Measurements from ENCODE around the gene MLLT10. TPM values are rescaled to one million over a fixed set of nuclear protein-coding genes. Genes with fewer than 3 reads are reported as not detected.

MLLT10 gene
- total and polyA plus RNA-seq, 2 donors (not counting 3 experiments of a cell fraction or from before 2014, with no cell fraction given): 35.4 to 54.0 TPM

DNA sequence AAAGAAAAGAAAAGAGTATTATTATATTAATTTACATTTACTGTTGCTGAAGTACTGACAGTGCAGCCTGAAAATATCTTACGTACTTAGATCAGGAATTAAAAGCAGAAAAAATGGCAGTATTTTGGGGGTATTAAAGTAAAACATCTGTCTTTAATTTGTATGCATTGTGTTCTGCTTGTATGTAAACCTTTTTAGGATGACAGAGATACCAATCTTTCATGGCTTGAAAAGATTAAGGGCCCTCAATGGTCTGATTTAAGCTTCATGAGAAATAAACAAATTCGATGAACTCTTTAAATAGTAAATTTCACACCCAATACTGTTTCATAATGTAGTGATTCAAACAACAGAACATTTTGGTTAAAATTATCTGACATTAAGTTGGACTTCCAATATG, 116.3 kb downstream of the MLLT10 start:
- Histone ChIP-seq H3K4me3 (replicated peaks in 1 of 3; ENCODE audit: insufficient read depth in 1 of 3, low read depth in 1 of 3, low read length in 3 of 3) (no peak overlapping the region), H3K27ac (ENCODE audit: insufficient read depth, low read depth, low read length) (no peak overlapping the region), H3K9ac (replicated peaks; ENCODE audit: extremely low read depth, insufficient read depth, low read length) (no peak overlapping the region), H3K27me3 (ENCODE audit: control insufficient read depth in 2 of 2, insufficient read depth in 2 of 2, low read length in 2 of 2) (no peaks in the 10 kb centered on the region), H3K4me1 (ENCODE audit: control insufficient read depth, extremely low read depth, insufficient read depth, low read length) (no peaks in the 10 kb centered on the region), H3K79me2 (ENCODE audit: control insufficient read depth, insufficient read depth, low read length) (peaks cover 46% of the 10 kb centered on the region), H3K4me2 (ENCODE audit: insufficient read depth, low read length) (no peak overlapping the region), H3K36me3 (ENCODE audit: control insufficient read depth in 2 of 2, extremely low read depth in 1 of 2, insufficient read depth in 2 of 2, low read length in 2 of 2) (peaks cover 0 to 3% of the 10 kb centered on the region in 2 experiments), H4K20me1 (replicated peaks; ENCODE audit: control insufficient read depth, extremely low read depth, insufficient read depth, low read length) (peaks cover 5% of the 10 kb centered on the region), H3K9me3 (replicated peaks; ENCODE audit: control insufficient read depth, insufficient read depth, low read length) (no peaks in the 10 kb centered on the region), H2AFZ (ENCODE audit: low read depth, low read length) (no peak overlapping the region), H3K9me1 (replicated peaks; ENCODE audit: control insufficient read depth, extremely low read depth, insufficient read depth, low read length) (no peaks in the 10 kb centered on the region)
- DNase-seq (ENCODE audit: low read depth, low spot score): no peak
- FAIRE-seq: no peak
- intact Hi-C loops (cut with micrococcal nuclease) (no loop called here), dilution Hi-C loops (cut with MboI; ENCODE audit: extremely low pct_ligation_motif_present, low sequenced_read_pairs) (no loop called here)
- BruUV-seq (replicated peaks): no TSS peak
- POLR2A ChIA-PET: no interaction called here
- CTCF ChIA-PET: interaction anchor here (1.0 kb wide), 2 partner anchors 24 to 154 kb away, joined by 4 read pairs; no protein-coding TSS in a partner anchor
- TF ChIP-seq POLR2A (IDR thresholded peaks at IDR 0.05; ENCODE audit: low read depth, low read length) (no peak), JUN (IDR thresholded peaks at IDR 0.05; ENCODE audit: borderline replicate concordance, insufficient read depth, insufficient read length, low read depth) (no peak), MYC (IDR thresholded peaks at IDR 0.05; ENCODE audit: low read depth, low read length) (no peak), EZH2 (IDR thresholded peaks at IDR 0.05; ENCODE audit: borderline replicate concordance, low read depth, low read length, severe bottlenecking) (no peak), FOS (IDR thresholded peaks at IDR 0.05; ENCODE audit: borderline replicate concordance, insufficient read depth, low read length) (no peak), GATA2 (IDR thresholded peaks at IDR 0.05; ENCODE audit: insufficient read depth, insufficient read length, low read depth, low read length) (no peak), POLR2AphosphoS5 (IDR thresholded peaks at IDR 0.05; ENCODE audit: insufficient read depth, low read depth, low read length) (no peak)
- TF ChIP-seq, protein P1, sequence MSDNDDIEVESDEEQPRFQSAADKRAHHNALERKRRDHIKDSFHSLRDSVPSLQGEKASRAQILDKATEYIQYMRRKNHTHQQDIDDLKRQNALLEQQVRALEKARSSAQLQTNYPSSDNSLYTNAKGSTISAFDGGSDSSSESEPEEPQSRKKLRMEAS (IDR thresholded peaks at IDR 0.05; ENCODE audit: insufficient read depth, insufficient read length): no peak
- TF ChIP-seq, protein P2, sequence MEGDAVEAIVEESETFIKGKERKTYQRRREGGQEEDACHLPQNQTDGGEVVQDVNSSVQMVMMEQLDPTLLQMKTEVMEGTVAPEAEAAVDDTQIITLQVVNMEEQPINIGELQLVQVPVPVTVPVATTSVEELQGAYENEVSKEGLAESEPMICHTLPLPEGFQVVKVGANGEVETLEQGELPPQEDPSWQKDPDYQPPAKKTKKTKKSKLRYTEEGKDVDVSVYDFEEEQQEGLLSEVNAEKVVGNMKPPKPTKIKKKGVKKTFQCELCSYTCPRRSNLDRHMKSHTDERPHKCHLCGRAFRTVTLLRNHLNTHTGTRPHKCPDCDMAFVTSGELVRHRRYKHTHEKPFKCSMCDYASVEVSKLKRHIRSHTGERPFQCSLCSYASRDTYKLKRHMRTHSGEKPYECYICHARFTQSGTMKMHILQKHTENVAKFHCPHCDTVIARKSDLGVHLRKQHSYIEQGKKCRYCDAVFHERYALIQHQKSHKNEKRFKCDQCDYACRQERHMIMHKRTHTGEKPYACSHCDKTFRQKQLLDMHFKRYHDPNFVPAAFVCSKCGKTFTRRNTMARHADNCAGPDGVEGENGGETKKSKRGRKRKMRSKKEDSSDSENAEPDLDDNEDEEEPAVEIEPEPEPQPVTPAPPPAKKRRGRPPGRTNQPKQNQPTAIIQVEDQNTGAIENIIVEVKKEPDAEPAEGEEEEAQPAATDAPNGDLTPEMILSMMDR (IDR thresholded peaks at IDR 0.05; ENCODE audit: extremely low read depth in 1 of 2, insufficient read depth in 1 of 2, low read depth in 1 of 2, low read length in 2 of 2): no peak

All from endothelial cell of umbilical vein (primary cell).